Head of caudate nucleus (tissue), 42 donors: ENCODE data around the gene WRAP53.

Experiments
- DNase-seq, 42 donors: peaks; one replicate each; pipeline versions ENCODE4 v3.0.0 to v3.0.0-alpha.2; 2020 to 2021; ENCODE audit warnings: mixed read lengths in 7 of 42
- intact Hi-C: fragments of 100-400 bp; cut with DNase I; formaldehyde crosslinking; loops from one replicate; pipeline ENCODE4 v1.15.0; 2022

WRAP53 gene

GRCh38 chr17:7720125-7720524 is 31.8 kb downstream of the WRAP53 start:
- intact Hi-C loops: no loop called here
- no peak for DNase-seq

- intact Hi-C loops: no loop called here
- no peak for DNase-seq
These were observed 33.3 kb downstream of the WRAP53 start for GRCh38 chr17:7721612-7722011.

- intact Hi-C loops: no loop called here
- no peak for DNase-seq
These were observed 39.6 kb downstream of the WRAP53 start for GRCh38 chr17:7727886-7728285.

GRCh38 chr17:7729816-7730215 is 41.5 kb downstream of the WRAP53 start:
- DNase-seq: no peak
- intact Hi-C loops: no loop called here

- intact Hi-C loops: no loop called here
- DNase-seq: no peak
These were observed 44.8 kb downstream of the WRAP53 start for GRCh38 chr17:7732981-7733539.

GRCh38 chr17:7737601-7738000 is 49.3 kb downstream of the WRAP53 start:
- intact Hi-C loops: no loop called here
- DNase-seq: no peak

GRCh38 chr17:7739746-7740145 is 51.5 kb downstream of the WRAP53 start:
- intact Hi-C loops: loop anchor here (5.0 kb wide), 1 partner anchor 113 kb away; no protein-coding TSS in a partner anchor
- no peak for DNase-seq

GRCh38 chr17:7740481-7741001 is 52.3 kb downstream of the WRAP53 start:
- intact Hi-C loops: loop anchor here (5.0 kb wide), 1 partner anchor 112 kb away; no protein-coding TSS in a partner anchor
- DNase-seq: no peak

- no peak for DNase-seq
- intact Hi-C loops: loop anchor here (5.0 kb wide), 1 partner anchor 110 kb away; no protein-coding TSS in a partner anchor
These were observed 54.5 kb downstream of the WRAP53 start for GRCh38 chr17:7742729-7743128.

- no peak for DNase-seq
- intact Hi-C loops: loop anchor here (5.0 kb wide), 1 partner anchor 108 kb away; no protein-coding TSS in a partner anchor
These were observed 56.1 kb downstream of the WRAP53 start for GRCh38 chr17:7744416-7744815.

GRCh38 chr17:7745748-7746470 is 57.6 kb downstream of the WRAP53 start:
- DNase-seq: no peak
- intact Hi-C loops: no loop called here

- no peak for DNase-seq
- intact Hi-C loops: no loop called here
These were observed 59.4 kb downstream of the WRAP53 start for GRCh38 chr17:7747635-7748071.

GRCh38 chr17:7748076-7748775 is 59.9 kb downstream of the WRAP53 start:
- peak in 1 of 42 donors; percentile 2 for DNase-seq
- intact Hi-C loops: no loop called here

GRCh38 chr17:7750321-7750821 is 62.1 kb downstream of the WRAP53 start:
- DNase-seq: no peak
- intact Hi-C loops: no loop called here
